Colonic mucosa (tissue), 4 donors: Measurements from ENCODE around the gene PTCRA. TPM values are rescaled to one million over a fixed set of nuclear protein-coding genes. Genes with fewer than 3 reads are reported as not detected.

Experiments used
- DNase-seq: peaks from one replicate; pipeline ENCODE4 v3.0.0-alpha.2; 2020
- H3K27ac ChIP-seq: fragments of 200-600 bp; one replicate; pipeline ENCODE4 v1.8.0; 2021
- H3K27me3 ChIP-seq: fragments of 200-600 bp; one replicate; pipeline ENCODE4 v1.8.0; 2021
- H3K36me3 ChIP-seq: fragments of 200-600 bp; one replicate; pipeline ENCODE4 v1.8.0; 2021
- H3K4me1 ChIP-seq: fragments of 200-600 bp; one replicate; pipeline ENCODE4 v1.8.0; 2021; ENCODE audit warnings: mild to moderate bottlenecking
- H3K4me3 ChIP-seq: fragments of 200-600 bp; one replicate; pipeline ENCODE4 v1.8.0; 2021
- H3K9ac ChIP-seq, 2 donors: one replicate each; pipeline ENCODE4 v1.7.0; 2013; ENCODE audit warnings: control low read depth in 2 of 2, low read depth in 2 of 2, low read length in 2 of 2
- H3K9me3 ChIP-seq: fragments of 200-600 bp; one replicate; pipeline ENCODE4 v1.8.0; 2021
- CTCF ChIP-seq: fragments of 200-600 bp; IDR thresholded peaks from one replicate; pipeline ENCODE4 v1.8.0; 2022; ENCODE audit warnings: antibody characterized with exemption, mild to moderate bottlenecking
- intact Hi-C: fragments of 100-400 bp; cut with DNase I; formaldehyde crosslinking; loops from one replicate; pipeline ENCODE4 v1.14.1; 2022
- total RNA-seq, 2 donors: library from RNA; stranded (reverse); fragmentation: NEBNext Ultra II Directional in 1 of 2; extraction: Animal tissue kit (Norgen Biotek cat#: 25700) in 1 of 2; gene quantifications; one replicate each; pipeline ENCODE4 v1.2.1, GENCODE V29; 2021
- donor health status: healthy.
- donor health status: DM: no; HTN: no; CAD: no.
- donor health status: DM: no; HTN: no; CAD: no.

PTCRA gene
- total RNA-seq, 2 donors from 2014 or later: not detected

GRCh38 chr6:42935322-42935721 lies 19.5 kb downstream of the PTCRA start:
- no peak for TF ChIP-seq CTCF
- H3K4me1 ChIP-seq: peaks cover 6% of the 10 kb centered on the region

GRCh38 chr6:42936398-42936797 lies 20.5 kb downstream of the PTCRA start:
- no peak overlapping the region for H3K9ac ChIP-seq
- peaks cover 14% of the 10 kb centered on the region for H3K36me3 ChIP-seq
- no peaks in the 10 kb centered on the region for H3K27me3 ChIP-seq
- H3K4me1 ChIP-seq: no peaks in the 10 kb centered on the region
- TF ChIP-seq CTCF: no peak
- no peaks in the 10 kb centered on the region for H3K9me3 ChIP-seq
- no peak for DNase-seq
- H3K27ac ChIP-seq: no peak overlapping the region
- H3K4me3 ChIP-seq: no peak overlapping the region
- intact Hi-C loops: no loop called here

More at GRCh38 chr6:42935322-42935721, 19.5 kb downstream of the PTCRA start:
- Histone ChIP-seq H3K27ac (no peak overlapping the region), H3K27me3 (no peaks in the 10 kb centered on the region), H3K9me3 (no peaks in the 10 kb centered on the region), H3K4me3 (no peak overlapping the region), H3K36me3 (peaks cover 14% of the 10 kb centered on the region), H3K9ac (no peak overlapping the region)
- intact Hi-C loops: no loop called here
- no peak for DNase-seq

DNA sequence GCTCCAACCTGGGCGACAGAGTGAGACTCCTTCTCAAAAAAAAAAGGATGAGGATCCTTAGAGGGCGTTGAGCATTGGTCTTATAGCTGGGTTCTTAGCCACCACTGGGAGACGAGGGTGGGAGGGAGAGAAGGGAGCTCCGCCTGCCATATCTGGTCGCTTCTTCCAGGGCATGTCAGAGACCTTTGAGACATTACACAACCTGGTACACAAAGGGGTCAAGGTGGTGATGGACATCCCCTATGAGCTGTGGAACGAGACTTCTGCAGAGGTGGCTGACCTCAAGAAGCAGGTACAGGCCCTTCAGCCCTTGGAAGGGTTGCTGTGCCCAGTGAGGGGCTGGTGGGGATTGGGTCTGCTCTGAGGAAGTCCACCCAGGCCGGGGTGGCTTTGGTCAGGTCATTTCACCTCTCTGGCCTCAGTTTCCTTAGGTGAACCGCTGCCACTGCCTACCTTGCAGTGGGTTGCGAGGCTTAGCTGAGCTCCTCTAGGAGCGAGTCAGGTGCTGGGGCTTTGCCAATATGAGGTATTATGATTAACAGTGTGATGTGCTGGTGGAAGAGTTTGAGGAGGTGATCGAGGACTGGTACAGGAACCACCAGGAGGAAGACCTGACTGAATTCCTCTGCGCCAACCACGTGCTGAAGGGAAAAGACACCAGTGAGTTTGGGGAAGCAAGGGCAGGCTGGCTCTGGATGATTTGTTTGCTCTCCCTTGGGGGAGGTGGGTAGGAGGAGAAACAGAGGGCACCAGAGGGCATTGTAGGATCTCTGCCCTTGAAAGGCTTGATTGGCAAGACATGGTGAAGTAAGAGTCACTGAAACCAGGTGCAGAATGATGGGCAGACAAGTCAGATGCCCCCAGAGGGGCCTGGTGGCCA lies 21.9 kb downstream of the PTCRA start:
- H3K27me3 ChIP-seq: no peaks in the 10 kb centered on the region
- no peak overlapping the region for H3K27ac ChIP-seq
- H3K4me3 ChIP-seq: no peak overlapping the region
- H3K36me3 ChIP-seq: peaks cover 14% of the 10 kb centered on the region
- no peak for TF ChIP-seq CTCF
- H3K4me1 ChIP-seq: no peaks in the 10 kb centered on the region
- no peaks in the 10 kb centered on the region for H3K9me3 ChIP-seq
- intact Hi-C loops: no loop called here
- no peak for DNase-seq
- H3K9ac ChIP-seq: no peak overlapping the region

- no peak overlapping the region for H3K4me3 ChIP-seq
- no peak overlapping the region for H3K27ac ChIP-seq
- intact Hi-C loops: no loop called here
- TF ChIP-seq CTCF: no peak
- H3K4me1 ChIP-seq: no peaks in the 10 kb centered on the region
- H3K36me3 ChIP-seq: peaks cover 14% of the 10 kb centered on the region
- H3K27me3 ChIP-seq: no peaks in the 10 kb centered on the region
- H3K9ac ChIP-seq: no peak overlapping the region
- H3K9me3 ChIP-seq: no peaks in the 10 kb centered on the region
- no peak for DNase-seq
These were observed 22.6 kb downstream of the PTCRA start for GRCh38 chr6:42938428-42938796.

- Histone ChIP-seq H3K36me3 (peaks cover 11% of the 10 kb centered on the region), H3K27me3 (no peaks in the 10 kb centered on the region), H3K9ac (no peak overlapping the region), H3K9me3 (no peaks in the 10 kb centered on the region), H3K4me3 (no peak overlapping the region), H3K4me1 (no peaks in the 10 kb centered on the region), H3K27ac (no peak overlapping the region)
- DNase-seq: no peak
- TF ChIP-seq CTCF: no peak
- intact Hi-C loops: no loop called here
These were observed 23.3 kb downstream of the PTCRA start for GRCh38 chr6:42938987-42939809.
